Astrocyte of the hippocampus (primary cell): ENCODE data around the gene ATXN10.

Experiments used
- DNase-seq: peaks from one replicate; pipeline ENCODE4 v3.0.0; 2011; ENCODE audit warnings: low read depth, low spot score

Gene ATXN10

DNA sequence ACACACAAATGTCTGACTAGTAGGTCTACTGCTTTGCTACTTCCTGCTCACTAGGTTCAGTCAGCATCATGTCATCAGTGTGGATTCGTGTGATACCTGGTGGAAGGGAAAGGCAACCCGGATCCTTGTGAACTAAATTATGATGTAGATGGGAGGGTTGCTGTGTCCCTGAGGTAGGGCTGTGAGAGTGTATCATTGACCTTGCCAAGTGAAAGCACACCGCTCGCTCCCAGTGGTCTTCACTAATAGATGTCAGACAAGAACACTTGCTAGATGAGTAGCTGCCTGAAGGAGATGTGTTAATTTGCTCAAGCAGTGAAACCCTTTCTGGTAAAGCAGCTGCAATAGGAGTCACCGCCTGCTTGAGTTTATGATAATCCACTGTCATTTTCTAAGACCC, 185.9 kb downstream of the ATXN10 start:
- no peak for DNase-seq

DNA sequence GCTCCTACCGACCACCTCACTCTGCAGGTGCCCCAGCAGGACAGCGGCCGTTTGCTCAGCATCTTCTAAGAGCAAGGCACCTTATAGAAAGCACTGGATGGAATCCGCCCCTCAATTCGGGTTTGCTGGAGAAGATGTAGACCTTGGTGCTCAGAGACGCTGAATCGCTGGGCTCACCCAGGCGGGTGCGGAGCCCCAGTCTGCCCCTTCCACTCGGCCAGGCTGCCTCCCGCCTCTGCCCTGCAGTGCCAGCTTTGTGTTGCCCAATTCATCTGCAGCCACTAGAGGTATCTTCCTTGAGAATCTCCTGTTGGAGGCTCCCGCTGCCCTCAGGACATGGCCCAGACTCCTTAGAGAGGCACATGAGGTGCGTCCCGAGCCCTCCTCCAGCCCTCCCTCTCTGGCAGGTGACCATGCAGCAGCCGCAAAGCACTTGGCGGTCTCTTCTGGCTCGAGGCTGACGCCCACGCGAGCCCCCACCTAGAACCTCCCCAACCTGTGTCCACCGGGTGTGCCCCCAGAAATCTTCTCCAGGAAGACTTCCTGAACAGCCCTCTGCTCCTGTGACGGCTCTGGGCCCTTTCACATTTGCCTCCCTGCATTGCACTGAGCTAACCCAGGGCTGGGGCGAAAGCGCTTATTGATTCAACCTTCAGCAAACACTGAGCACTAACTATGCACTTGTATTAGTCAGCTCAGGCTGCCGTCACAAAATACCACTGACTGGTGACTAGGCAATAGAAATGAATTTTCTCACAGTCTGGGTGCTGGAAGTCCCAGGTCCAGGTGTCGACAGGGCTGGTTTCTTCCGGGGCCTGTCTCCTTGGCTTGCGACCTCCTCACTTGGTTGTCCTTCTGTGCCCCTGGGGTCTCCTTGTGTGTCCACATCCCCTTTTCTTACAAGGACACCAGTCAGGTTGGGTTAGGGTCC, 187.9 kb downstream of the ATXN10 start:
- peak; percentile 45 for DNase-seq

DNA sequence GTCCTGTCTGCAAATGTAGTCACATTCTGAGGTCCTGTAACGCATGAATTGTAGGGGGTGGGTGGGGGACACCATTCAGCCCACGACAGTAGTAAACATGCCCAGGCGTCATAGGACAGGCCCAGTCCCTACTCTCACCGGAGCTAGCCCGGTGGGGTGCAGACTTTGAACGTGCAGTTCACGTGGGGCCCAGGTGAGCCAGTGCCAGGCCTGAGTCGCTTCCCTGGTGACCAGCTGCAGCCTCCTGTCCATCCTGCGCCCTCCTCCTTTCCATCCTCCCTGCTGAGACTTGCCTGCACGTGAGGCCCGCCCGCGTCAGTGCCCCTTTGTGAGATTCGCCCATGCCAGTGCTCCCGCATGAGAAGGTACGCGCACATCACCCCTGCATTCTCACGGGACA, 188.6 kb downstream of the ATXN10 start:
- no peak for DNase-seq

DNA sequence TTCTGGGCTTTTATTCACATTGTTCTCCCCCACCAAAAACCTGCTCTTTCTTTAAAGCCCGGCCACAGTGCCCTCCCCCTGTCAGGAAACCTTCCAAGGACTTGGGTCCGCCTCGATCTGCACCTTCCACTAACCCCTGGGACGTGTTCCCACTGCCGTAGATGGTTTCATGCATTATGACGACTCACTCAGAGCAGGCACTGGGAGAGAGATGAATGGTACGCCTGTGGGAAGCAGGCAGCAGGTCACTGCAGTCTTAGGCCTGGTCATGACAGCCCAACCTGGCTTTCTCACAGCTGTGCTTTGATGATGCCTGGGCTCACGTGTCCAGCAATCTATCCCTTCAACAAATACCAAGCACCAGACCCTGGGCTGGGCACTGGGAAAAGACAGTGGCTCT, 189.6 kb downstream of the ATXN10 start:
- DNase-seq, result no peak

DNA sequence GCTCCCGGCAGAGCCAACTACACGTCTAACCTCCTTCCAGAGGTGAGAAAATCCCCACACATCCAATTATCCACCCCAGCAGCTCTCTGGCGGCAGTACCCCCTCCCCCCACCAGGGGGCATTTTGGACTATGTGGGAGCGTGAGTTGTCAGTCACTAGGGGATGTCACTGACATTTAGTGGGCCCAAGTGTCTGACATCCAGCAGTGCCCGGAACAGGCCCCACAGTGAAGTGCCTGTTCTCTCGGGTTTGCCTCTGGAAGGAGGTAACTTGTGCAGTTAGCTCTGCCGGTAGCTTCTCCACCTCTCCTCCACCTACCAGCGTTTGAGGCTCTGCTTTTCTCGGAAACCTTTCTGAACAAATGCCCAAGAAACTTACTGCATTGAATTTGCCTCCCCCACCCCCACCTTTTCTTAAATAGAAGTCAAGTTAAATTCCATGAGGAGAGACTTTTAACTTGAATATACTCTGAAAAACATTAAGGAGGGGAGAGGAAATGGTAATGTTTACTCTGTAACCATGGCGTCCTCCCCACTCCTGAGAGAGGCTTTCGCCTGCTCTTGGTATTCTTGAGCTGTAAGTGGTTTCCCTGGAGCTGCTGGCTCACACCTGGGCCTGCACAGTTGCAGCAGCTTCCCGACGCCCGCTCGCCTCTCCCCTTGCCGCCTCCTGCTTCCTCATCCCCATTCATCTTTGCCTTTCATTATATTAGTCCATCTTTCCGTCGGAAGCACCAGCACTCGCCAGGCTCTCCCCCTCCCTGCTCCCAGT, 192.5 kb downstream of the ATXN10 start:
- peak; percentile 76 for DNase-seq

DNA sequence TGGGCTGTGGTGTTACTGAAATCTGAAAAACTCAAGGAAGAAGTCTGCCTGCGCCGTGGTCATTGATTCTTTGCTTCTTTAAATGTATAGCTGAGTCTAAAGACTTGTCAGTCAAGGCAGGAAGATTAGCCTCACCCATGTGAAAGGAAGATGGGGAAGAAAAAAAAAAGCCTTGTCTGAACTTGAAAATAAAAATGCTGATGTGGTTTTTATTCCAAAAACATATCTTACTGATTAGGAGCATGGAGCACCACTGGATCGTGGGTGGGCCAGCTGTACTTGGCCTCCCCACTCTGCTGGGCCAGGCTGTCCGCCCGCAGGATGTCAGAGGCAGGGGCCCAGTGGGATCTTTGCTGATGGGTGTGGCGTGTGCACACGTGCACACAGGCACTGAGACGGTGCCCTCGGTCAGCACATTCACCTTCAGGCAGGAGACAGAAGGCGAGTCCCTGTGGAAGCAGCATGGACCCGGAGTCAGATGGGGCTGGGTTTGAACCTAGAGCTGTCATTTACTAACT, 193.4 kb downstream of the ATXN10 start:
- DNase-seq, result no peak

DNA sequence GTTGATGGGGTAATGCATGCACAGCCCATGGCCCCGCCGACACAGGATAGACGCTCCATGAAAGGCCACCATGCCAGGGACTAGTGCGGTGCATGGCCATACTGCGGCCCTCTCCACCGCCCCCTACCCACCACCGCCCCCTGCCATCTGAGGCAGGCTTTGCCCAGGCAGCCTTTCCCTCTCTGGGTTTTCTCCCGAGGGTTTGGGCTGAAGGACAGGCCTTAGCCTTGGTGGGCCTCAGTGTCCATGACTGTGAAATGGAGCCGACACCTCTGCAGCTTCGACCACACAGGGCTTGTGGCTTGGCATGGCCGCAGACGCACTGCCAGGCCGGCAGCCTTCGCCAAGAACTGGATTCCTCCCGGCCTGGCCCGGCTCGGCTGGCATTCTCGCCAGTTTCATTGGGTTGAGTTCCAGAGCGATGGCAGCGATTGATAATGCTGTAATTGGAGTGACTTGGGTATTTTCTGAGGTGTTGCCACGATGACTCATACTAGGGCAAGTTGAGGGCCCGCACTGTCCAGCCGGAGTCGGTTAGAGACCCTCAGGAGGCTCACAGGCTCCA, 194.0 kb downstream of the ATXN10 start:
- peak; percentile 23 for DNase-seq

DNA sequence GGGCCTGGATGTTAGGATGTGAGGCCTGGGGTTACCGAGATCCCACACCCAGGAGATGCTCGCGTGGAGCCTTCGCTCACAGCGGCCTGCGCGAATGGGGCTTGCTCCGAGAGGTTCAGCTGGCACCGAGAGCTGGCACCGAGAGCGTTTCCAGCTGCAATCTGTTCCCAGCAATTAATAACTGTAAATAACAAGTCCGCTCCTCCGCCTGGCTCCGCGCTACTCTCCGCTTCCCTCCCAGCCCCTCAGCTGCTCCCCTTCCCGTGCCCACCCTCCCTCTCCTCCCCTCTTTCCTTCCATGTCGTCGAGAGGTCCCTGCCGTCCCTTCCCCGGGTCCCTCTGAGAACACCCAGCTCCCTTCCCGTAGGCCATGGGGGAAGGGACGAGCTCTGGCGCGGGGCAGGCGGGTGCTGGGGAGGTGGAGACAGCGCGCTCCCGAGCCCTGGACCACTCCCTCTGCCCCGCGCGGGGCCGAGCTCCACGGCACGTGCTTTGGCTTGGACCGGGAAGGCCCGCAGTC, 194.6 kb downstream of the ATXN10 start:
- DNase-seq, result peak; percentile 20

DNA sequence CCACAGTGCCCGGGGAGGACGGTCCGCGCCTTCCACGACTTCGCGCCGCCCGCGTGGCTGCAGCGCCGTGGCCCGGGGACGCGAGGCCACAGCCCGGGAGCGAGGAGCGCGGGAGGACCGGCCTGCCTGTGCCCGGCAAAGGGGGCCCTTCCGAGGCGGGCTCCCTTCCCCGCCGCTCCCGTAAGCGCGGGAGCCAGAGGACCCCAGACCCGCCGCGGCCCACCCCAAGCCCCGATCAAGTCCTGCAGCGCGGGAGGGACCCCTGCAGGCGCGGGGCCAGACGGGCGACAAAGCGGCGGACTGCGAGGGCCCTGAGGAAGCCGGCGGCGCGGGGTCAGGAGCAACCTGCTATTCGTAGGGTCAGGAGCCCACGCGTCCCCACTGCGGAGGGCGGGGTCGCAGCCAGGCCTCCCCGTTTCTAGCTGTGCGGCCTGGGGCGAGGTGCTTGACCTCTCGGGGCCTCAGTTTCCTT, 195.0 kb downstream of the ATXN10 start:
- DNase-seq, result no peak

DNA sequence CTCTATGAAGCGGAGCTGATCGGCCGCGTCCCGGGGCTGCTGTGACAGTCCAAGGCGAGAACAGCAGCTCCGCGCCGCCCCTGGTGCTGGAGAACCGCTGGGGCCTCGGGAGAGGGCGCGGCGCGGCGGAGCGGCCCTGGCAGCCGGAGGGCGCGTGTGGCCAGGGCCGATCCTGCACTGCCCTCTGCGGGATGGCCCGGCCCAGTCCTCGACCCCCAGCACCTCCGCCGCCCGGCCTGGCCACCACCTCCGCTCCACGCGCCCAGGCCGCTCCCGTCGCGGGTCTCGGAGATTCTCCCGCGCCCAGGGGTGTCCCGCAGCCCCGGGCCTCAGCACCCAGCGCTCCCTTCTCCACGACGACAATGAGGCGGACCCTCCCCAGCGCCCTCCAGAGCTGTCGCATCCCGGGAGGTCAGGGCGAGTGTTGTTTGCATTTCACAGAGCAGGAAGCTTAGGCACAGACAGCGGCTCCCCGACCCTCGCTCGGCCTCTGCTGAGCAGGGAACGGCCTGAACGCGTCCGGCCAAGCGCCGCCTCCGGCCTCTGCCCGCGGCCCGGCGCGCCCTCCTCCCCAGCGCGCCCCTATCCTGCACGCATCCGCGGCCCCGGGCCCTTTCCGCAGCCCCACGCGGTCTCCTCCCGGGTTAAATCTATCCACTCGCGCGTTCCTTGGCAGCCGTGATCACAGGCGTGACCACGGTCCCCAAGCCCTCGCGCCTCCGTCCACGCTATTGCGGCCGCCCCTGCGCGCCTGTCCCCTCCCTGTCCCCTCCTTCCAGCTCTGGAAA, 195.7 kb downstream of the ATXN10 start:
- peak; percentile 80 for DNase-seq

DNA sequence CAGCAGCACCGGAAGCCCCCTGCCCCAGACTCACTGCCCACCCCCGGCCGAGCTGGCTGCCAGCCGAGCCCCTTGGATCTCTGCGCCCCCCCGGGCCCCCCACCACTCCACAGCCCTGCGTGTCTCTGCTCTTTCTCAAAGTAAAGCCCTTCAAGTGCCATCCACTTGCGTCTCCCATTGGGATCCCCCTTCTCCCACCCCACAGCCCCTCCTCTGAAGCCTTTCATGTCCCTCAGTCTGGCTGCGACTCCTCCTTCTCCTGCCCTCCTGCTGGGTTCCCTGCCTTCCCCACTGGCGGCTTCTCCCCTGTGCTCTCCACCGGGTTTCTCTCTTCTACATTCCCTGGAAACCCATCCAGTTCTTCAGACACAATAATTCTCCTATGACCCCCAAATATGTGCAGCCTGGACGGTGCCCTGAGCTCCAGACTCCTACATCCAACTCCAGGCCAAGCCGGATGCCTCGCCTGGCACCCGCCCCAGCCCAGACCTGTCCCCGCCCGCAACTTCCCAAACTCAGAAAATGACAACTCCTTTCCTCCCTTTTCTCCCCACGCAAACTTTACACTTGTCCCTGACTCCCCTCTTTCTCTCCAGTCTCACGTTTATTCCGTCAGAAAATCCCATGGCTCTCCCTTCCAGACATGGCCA, 196.4 kb downstream of the ATXN10 start:
- no peak for DNase-seq

DNA sequence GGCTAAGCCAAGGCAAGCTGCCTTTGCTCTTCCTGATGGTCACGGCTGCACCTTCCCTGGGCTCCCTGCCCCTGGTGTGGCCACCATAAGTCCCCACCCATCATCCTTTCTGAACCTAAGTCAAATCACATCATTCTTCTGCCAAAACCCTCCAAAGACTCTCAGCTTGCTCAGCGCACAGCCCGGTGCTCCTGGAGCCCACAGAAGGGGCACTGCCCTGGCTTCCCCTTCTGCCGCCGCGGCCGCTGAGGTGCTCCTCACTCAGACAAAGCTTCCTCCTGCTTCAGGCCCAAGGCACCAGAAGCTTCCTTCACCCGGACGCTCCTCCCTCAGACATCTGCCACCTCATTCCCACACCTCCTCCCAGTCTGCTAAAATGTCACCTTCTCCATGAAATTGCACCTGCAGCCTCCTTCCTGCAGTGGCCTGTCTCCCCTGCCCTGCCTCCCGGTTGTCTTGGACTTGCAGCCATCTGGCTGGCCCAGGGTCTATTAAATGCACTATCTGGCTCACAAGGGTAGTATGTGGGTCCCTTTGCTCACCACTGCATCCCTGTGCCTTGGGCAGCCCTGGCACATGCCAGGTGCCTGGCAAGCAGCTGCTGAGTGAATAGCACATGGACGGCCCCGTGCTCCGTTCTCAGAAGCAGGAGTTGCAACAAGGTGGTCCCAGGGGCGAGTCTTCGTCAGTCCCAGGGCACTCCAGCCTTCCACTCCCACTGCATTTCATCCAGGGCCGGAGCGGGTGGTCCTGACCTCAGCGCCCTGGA, 197.1 kb downstream of the ATXN10 start:
- DNase-seq, result no peak

DNA sequence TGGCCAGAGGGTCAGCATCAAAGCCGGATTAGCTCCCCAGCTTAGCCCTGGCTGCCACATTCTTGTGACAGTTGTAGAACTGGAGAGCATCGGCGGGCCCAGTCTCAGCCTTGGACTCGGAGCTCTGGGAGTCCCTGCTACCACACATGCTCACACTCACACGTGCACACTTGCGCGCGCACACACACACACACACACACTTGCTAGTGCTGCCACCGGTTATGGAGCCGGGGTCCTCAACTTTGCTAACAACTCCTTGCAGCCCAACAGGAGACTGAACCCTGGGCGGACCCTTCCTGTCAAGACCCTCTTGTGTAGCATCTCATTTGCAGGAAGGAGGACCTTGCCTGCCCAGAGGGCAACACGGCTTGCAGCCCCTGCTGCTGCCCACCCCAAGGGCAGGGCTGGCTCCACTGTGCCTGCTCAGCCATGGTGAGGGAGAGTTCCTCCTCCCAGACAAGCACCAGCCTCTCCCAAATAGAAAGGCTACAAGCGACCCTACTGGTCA, 197.8 kb downstream of the ATXN10 start:
- DNase-seq, result no peak

DNA sequence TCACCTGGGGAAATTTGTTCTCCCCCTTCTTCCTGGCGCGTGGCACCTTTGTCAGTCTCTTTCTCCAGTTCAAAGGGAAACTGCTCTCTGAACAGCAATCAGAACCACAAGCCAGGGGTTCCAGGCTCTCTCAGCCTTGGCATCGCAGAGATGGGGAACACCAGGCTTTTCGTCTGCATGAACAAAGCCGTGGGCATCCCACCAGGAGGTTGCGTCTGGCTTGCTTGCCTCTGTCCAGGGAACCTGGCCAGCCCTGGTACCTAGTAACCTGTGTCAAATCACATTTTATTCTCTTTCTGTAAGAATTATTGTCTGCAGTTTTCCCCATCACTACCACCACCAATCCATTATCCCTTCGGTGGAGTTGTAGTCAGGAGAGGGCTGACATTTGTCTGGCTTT, 198.4 kb downstream of the ATXN10 start:
- no peak for DNase-seq

DNA sequence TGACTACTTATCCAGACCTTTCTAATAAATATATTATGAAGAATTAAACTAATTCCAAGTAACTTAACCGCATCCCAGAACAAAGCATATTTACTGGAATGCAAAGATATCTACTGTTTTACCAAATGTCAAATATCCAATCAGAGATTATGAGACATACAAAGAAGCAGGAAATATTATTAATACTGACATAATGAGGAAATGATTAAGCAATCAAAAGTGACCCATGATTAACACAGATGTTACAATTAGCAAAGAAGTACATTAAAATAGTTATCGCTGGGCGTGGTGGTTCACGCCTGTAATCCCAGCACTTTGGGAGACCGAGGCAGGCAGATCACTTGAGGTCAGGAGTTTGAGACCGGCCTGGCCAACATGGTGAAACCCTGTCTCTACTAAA, 200.1 kb downstream of the ATXN10 start:
- DNase-seq, result no peak

DNA sequence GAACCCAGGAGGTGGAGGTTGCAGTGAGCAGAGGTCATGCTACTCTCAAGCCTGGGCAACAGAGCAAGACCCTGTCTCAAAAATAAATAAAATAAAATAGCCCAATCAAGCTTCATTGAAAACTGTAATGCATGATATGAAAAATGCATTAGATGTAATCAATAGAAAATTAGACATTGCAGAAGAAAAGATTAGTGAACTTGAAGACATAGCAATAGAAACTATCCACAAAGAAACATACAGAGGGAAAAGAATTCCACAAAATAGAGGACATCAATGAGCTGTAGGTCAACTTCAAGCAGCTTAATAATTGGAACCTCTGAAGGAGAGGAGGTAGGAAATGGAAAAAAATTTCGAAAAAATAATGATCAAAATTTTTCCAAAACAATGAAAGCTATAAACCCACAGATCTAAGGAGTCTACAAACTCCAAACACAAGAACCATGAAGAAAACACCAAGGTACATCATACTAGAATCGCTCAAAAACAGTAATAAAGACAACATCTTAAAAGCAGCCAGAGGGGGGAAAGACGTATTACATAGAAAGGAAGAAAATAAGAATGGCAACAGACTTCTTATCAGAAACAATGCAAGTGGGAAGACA, 201.1 kb downstream of the ATXN10 start:
- no peak for DNase-seq

DNA sequence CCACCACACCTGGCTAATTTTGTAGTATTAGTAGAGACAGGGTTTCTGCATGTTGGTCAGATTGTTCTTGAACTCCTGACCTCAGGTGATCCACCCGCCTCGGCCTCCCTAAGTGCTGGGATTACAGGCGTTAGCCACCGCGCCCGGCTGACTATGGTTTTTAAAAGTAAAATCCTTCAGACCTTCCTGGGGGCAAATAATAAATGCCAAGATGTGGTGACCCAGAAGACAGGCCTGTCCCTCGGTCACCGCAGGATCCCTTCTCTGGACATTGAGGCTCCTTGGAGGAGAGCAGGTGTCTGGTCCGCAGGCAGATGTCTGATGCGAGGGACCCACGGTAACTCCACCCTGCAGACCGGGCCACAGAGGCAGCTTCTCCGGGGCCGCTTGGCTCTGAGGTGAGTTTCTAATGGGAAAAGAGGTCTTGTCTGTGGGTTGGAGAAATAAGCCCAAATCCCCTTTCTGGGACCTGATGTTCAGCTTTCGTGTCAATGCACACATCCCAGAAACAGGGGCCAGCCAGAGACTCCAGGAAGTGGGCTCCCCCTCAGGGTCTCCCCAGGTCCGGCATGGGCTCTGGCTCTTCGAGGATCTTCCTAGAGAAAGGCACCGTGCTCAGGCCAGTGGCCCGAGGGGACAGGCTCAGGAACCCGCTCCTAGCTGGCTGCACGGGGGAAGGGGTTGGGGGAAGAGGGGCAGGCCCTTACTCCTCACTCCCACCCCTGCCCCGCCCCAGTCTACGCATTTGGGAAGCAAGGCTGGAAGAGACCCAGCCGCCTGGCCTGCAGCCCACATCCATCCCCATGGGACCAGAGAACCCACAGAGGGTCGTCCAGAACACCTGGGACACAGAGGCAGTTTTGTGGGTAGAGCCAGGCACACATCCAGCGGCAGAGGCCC, 204.8 kb downstream of the ATXN10 start:
- no peak for DNase-seq

DNA sequence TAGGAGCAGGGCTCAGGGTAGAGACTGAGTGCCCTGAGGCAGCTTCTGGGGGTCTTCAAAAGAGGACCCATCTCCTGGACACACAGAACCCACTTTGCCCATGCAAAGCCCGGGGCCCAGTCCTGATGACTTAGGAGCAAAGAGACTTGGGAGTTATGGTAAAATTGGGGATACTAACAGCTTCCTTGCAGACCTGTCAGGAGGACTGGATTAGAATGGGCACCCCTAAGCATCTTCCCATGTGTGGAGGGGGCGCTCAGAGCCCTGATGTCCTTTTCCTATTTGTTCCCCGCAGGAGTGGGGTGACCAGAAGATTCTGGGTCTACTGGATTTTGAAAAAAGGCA, 205.4 kb downstream of the ATXN10 start:
- DNase-seq, result no peak
